T-helper 9 cell (primary cell): ENCODE measurements around the gene NCAM1.

Experiments used
- DNase-seq: peaks from one replicate; pipeline ENCODE4 v3.0.0-alpha.2; 2020

The NCAM1 gene

GRCh38 chr11:113134626-113135025 is 173.4 kb downstream of the NCAM1 start:
- DNase-seq = no peak

GRCh38 chr11:113137713-113138529 is 176.7 kb downstream of the NCAM1 start:
- DNase-seq = no peak

- no peak for DNase-seq
Measured at GRCh38 chr11:113138731-113139130, 177.5 kb downstream of the NCAM1 start.

- DNase-seq = no peak
Measured at GRCh38 chr11:113141010-113141409, 179.8 kb downstream of the NCAM1 start.

GRCh38 chr11:113142508-113142907 is 181.3 kb downstream of the NCAM1 start:
- DNase-seq = no peak

- DNase-seq = no peak
Measured at GRCh38 chr11:113147249-113147648, 186.0 kb downstream of the NCAM1 start.

GRCh38 chr11:113148076-113148475 is 186.9 kb downstream of the NCAM1 start:
- DNase-seq = no peak

- no peak for DNase-seq
Measured at GRCh38 chr11:113148652-113149051, 187.4 kb downstream of the NCAM1 start.

GRCh38 chr11:113151521-113151920 is 190.3 kb downstream of the NCAM1 start:
- no peak for DNase-seq

GRCh38 chr11:113152500-113152899 is 191.3 kb downstream of the NCAM1 start:
- no peak for DNase-seq

- DNase-seq = no peak
Measured at GRCh38 chr11:113153847-113154246, 192.6 kb downstream of the NCAM1 start.

GRCh38 chr11:113159988-113160807 is 199.0 kb downstream of the NCAM1 start:
- no peak for DNase-seq

GRCh38 chr11:113160808-113161124 is 199.5 kb downstream of the NCAM1 start:
- no peak for DNase-seq

- DNase-seq = no peak
Measured at GRCh38 chr11:113161711-113162591, 200.7 kb downstream of the NCAM1 start.

- no peak for DNase-seq
Measured at GRCh38 chr11:113162592-113162962, 201.4 kb downstream of the NCAM1 start.

- DNase-seq = no peak
Measured at GRCh38 chr11:113163291-113164030, 202.2 kb downstream of the NCAM1 start.

GRCh38 chr11:113166280-113166679 is 205.1 kb downstream of the NCAM1 start:
- no peak for DNase-seq

- no peak for DNase-seq
Measured at GRCh38 chr11:113167599-113167998, 206.4 kb downstream of the NCAM1 start.

GRCh38 chr11:113168354-113169342 is 207.4 kb downstream of the NCAM1 start:
- no peak for DNase-seq

GRCh38 chr11:113172382-113172951 is 211.2 kb downstream of the NCAM1 start:
- no peak for DNase-seq

- no peak for DNase-seq
Measured at GRCh38 chr11:113173126-113173525, 211.9 kb downstream of the NCAM1 start.
